GM12878 (cell line): ENCODE results near the gene CDPF1. TPM values are rescaled to one million over a fixed set of nuclear protein-coding genes. Genes with fewer than 3 reads are reported as not detected.

Experiments used
- ATAC-seq: fragments of 200-7000 bp; cut with Tn5 transposase; 3 replicates; pipeline ENCODE4 v1.9.1; 2020; ENCODE audit warnings: mild to moderate bottlenecking, moderate library complexity
- BruUV-seq: library from RNA; stranded (reverse); fragments of 400-500 nt; replicated peaks from 2 replicates; lab custom pipeline; 2021; lab: Mats Ljungman, UMichigan
- CTCF ChIA-PET: fragments of 300-600 bp; sonication (Branson Sonifier 250); formaldehyde crosslinking; extraction: SDS; loops from one replicate; lab custom pipeline; 2021; ENCODE audit warnings: inconsistent platforms; lab: Yijun Ruan, JAX
- POLR2A ChIA-PET: fragments of 350-600 bp; formaldehyde crosslinking; extraction: SDS; loops from one replicate; lab custom pipeline; 2021; ENCODE audit warnings: inconsistent platforms; lab: Charles Lee
- RAD21 ChIA-PET: fragments of 300-600 bp; sonication (Branson Sonifier 250); formaldehyde crosslinking; loops from one replicate; lab custom pipeline; 2023; ENCODE audit warnings: antibody characterized with exemption; ENCODE audit not compliant: unreplicated experiment; lab: Charles Lee
- SMC1A ChIA-PET: fragments of 300-600 bp; sonication (Branson Sonifier 250); formaldehyde crosslinking; loops from one replicate; lab custom pipeline; 2023; ENCODE audit not compliant: unreplicated experiment, uncharacterized antibody; lab: Charles Lee
- DNase-seq: peaks from one replicate; pipeline ENCODE4 v3.0.0-alpha.2; 2011; ENCODE audit warnings: low read depth, low spot score
- FAIRE-seq: peaks from 3 replicates; lab custom pipeline; 2011; peaks lifted over from hg19 to GRCh38; lab: Jason Lieb, UNC
- H2AFZ ChIP-seq: 2 replicates; pipeline ENCODE4 v1.6.0; 2011; ENCODE audit warnings: low read depth, low read length, control low read depth; ENCODE audit not compliant: control insufficient read depth
- H3K27ac ChIP-seq: 2 replicates; pipeline ENCODE4 v1.5.1; 2011; ENCODE audit warnings: control low read depth; ENCODE audit not compliant: control insufficient read depth, insufficient read depth
- H3K27me3 ChIP-seq, 2 experiments: replicated peaks in 1 of 2; 2 replicates each; pipeline versions ENCODE4 v1.6.0 to v1.6.1; 2011; ENCODE audit warnings: low read length in 1 of 2; ENCODE audit not compliant: control insufficient read depth in 2 of 2, insufficient read depth in 2 of 2
- H3K36me3 ChIP-seq, 2 experiments: 2 replicates each; pipeline ENCODE4 v1.5.1; 2011; ENCODE audit warnings: low read length in 1 of 2; ENCODE audit not compliant: control insufficient read depth in 2 of 2, insufficient read depth in 2 of 2
- H3K4me1 ChIP-seq: 2 replicates; pipeline ENCODE4 v1.6.1; 2011; ENCODE audit warnings: mild to moderate bottlenecking, low read length, moderate library complexity, mixed read lengths; ENCODE audit not compliant: control insufficient read depth, insufficient read depth
- H3K4me2 ChIP-seq: 2 replicates; pipeline ENCODE4 v1.6.0; 2011; ENCODE audit warnings: control low read depth; ENCODE audit not compliant: control insufficient read depth, insufficient read depth
- H3K4me3 ChIP-seq: fragments of 200-600 bp; sonication (generic); 2 replicates; pipeline ENCODE4 v1.5.1; 2016
- H3K79me2 ChIP-seq: 2 replicates; pipeline ENCODE4 v1.6.0; 2011; ENCODE audit warnings: low read length; ENCODE audit not compliant: control insufficient read depth, insufficient read depth
- H3K9ac ChIP-seq: 2 replicates; pipeline ENCODE4 v1.8.0; 2011; ENCODE audit warnings: low read length, control low read depth, mixed read lengths; ENCODE audit not compliant: control insufficient read depth, insufficient read depth
- H3K9me3 ChIP-seq: replicated peaks from 3 replicates; pipeline ENCODE4 v1.5.1; 2011; ENCODE audit warnings: mild to moderate bottlenecking, low read length; ENCODE audit not compliant: control insufficient read depth, insufficient read depth
- H4K20me1 ChIP-seq: 2 replicates; pipeline ENCODE4 v1.6.0; 2011; ENCODE audit not compliant: control insufficient read depth, insufficient read depth
- ESRRA ChIP-seq: IDR thresholded peaks from 2 replicates; pipeline ENCODE4 v1.6.1; 2012; ENCODE audit warnings: mild to moderate bottlenecking, low read length, improper control_type of control experiment
- HCFC1 ChIP-seq: fragments of 150-350 bp; IDR thresholded peaks from 2 replicates; pipeline ENCODE4 v1.6.1; 2014; ENCODE audit warnings: low read length
- KDM1A ChIP-seq: fragments of 200-600 bp; sonication (generic); IDR thresholded peaks from 2 replicates; pipeline ENCODE4 v1.6.1; 2016; ENCODE audit warnings: borderline replicate concordance
- NFYB ChIP-seq: IDR thresholded peaks from 2 replicates; pipeline ENCODE4 v1.6.1; 2011; ENCODE audit warnings: low read depth, mild to moderate bottlenecking, low read length, improper control_type of control experiment, moderate library complexity; ENCODE audit not compliant: insufficient read depth
- NKRF ChIP-seq: fragments of 450-650 bp; conservative IDR thresholded peaks from 2 replicates; pipeline ENCODE4 v1.6.1; 2017; ENCODE audit warnings: mild to moderate bottlenecking, moderate library complexity
- PML ChIP-seq: IDR thresholded peaks from 2 replicates; pipeline ENCODE4 v1.6.1; 2012; ENCODE audit warnings: low read length, inconsistent platforms
- RB1 ChIP-seq: fragments of 450-650 bp; formaldehyde crosslinking; IDR thresholded peaks from 2 replicates; pipeline ENCODE4 v1.6.1; 2017; ENCODE audit warnings: mild to moderate bottlenecking, borderline replicate concordance
- REST ChIP-seq: IDR thresholded peaks from 2 replicates; pipeline ENCODE4 v1.6.1; 2012; ENCODE audit warnings: mild to moderate bottlenecking, low read depth, low read length
- SMC3 ChIP-seq: IDR thresholded peaks from 2 replicates; pipeline ENCODE4 v1.6.1; 2011; ENCODE audit warnings: low read length, improper control_type of control experiment, borderline replicate concordance
- STAT1 ChIP-seq: fragments of 450-650 bp; conservative IDR thresholded peaks from 2 replicates; pipeline ENCODE4 v1.6.1; 2014; ENCODE audit warnings: antibody characterized with exemption, mild to moderate bottlenecking
- SUPT20H ChIP-seq: IDR thresholded peaks from 2 replicates; pipeline ENCODE4 v1.6.1; 2011; ENCODE audit warnings: low read depth, mild to moderate bottlenecking, low read length, moderate library complexity, borderline replicate concordance; ENCODE audit not compliant: control insufficient read depth
- TARDBP ChIP-seq: IDR thresholded peaks from 2 replicates; pipeline ENCODE4 v1.6.1; 2016; ENCODE audit warnings: borderline replicate concordance
- YY1 ChIP-seq: IDR thresholded peaks from 2 replicates; pipeline ENCODE4 v1.6.1; 2011; ENCODE audit warnings: low read depth, mild to moderate bottlenecking, low read length
- ZNF384 ChIP-seq: IDR thresholded peaks from 2 replicates; pipeline ENCODE4 v1.6.1; 2012; ENCODE audit warnings: low read depth, mild to moderate bottlenecking, low read length, improper control_type of control experiment, borderline replicate concordance
- WGBS: methylation state at CpG from one replicate; pipeline ENCODE4 v1.1.6; 2016; ENCODE audit warnings: low lambda C conversion rate; ENCODE audit not compliant: insufficient replicate concordance, insufficient coverage; ENCODE audit errors: missing lambda C conversion rate; 5-methylcytosine and 5-hydroxymethylcytosine counted together
- in situ Hi-C: fragments of 300-500 bp; cut with MboI; formaldehyde crosslinking; loops from 9 replicates; pipeline ENCODE4 v1.14.3; 2018; ENCODE audit warnings: mixed read lengths
- intact Hi-C: fragments of 100-400 bp; cut with micrococcal nuclease; formaldehyde crosslinking; loops from one replicate; pipeline ENCODE4 v1.14.2; 2022; ENCODE audit not compliant: unreplicated experiment
- polyA plus RNA-seq, 11 experiments: library from polyadenylated mRNA; depleted of rRNA in 4 of 11; unstranded in 6 of 11; stranded (reverse) in 5 of 11; fragments of >200 nt; fragmentation: Nextera tagmentation in 4 of 11; fragmentation: Illumina TruSeq in 1 of 11; extraction: Ambion mirVana in 4 of 11; extraction: Trizol in 1 of 11; gene quantifications; 1 replicate in 1 of 11; 2 replicates in 10 of 11; pipeline versions ENCODE4 v1.2.1 to v1.2.3, GENCODE V29; 2011 to 2016; ENCODE audit warnings: inconsistent platforms in 2 of 11, missing spikeins in 2 of 11, low read depth in 1 of 11
- total RNA-seq, 4 experiments: library from RNA; depleted of rRNA in 3 of 4; stranded (reverse); fragments of >200 nt in 3 of 4; fragmentation: Illumina TruSeq in 1 of 4; extraction: Trizol in 1 of 4; gene quantifications; 2 replicates each; pipeline versions ENCODE4 v1.2.1 to v1.2.3, GENCODE V29; 2013 to 2021

CDPF1 gene
- total and polyA plus RNA-seq, 10 of the 15 experiments (the other 5 are each of a cell fraction or from before 2014, with no cell fraction given): 1.0 to 22.4 (median 7.9) TPM

- TF ChIP-seq REST (no peak), RB1 (no peak), PML (no peak), ESRRA (no peak), HCFC1 (no peak), TARDBP (no peak), STAT1 (no peak), SMC3 (no peak), SUPT20H (no peak), NFYB (no peak), YY1 (no peak), KDM1A (no peak), ZNF384 (no peak), NKRF (no peak)
- in situ Hi-C loops: no loop called here
- ChIA-PET CTCF (interaction anchor here (1.5 kb wide), 1 partner anchor 240 kb away, joined by 3 read pairs; no protein-coding TSS in a partner anchor), POLR2A (no interaction called here), RAD21 (no interaction called here), SMC1A (no interaction called here)
- H3K36me3 ChIP-seq: no peaks in the 10 kb centered on the region
- H3K4me3 ChIP-seq: no peak overlapping the region
- no peaks in the 10 kb centered on the region for H3K27me3 ChIP-seq
- no peak overlapping the region for H3K27ac ChIP-seq
- peaks cover 4% of the 10 kb centered on the region; the same call in 1 of the 2 replicates for H3K4me1 ChIP-seq
- FAIRE-seq: no peak
- BruUV-seq: no TSS peak
- H3K79me2 ChIP-seq: peaks cover 14% of the 10 kb centered on the region
- H3K9me3 ChIP-seq: no peaks in the 10 kb centered on the region
- no peak for DNase-seq
- 92% methylated on average over 10 of the region's 10 CpGs for WGBS
- no peak for ATAC-seq
- H2AFZ ChIP-seq: no peak overlapping the region
- no peak overlapping the region for H3K4me2 ChIP-seq
- intact Hi-C loops: no loop called here
- no peaks in the 10 kb centered on the region for H4K20me1 ChIP-seq
- no peak overlapping the region for H3K9ac ChIP-seq
Observed at GRCh38 chr22:46246178-46246577, 3.9 kb downstream of the CDPF1 start.
